ENCODE results near the gene ACVRL1. TPM values are rescaled to one million over a fixed set of nuclear protein-coding genes. Genes with fewer than 3 reads are reported as not detected.

Gene ACVRL1
- total and polyA plus RNA-seq, 2 experiments from 2014 or later = 1.4 to 4.6 TPM

DNA sequence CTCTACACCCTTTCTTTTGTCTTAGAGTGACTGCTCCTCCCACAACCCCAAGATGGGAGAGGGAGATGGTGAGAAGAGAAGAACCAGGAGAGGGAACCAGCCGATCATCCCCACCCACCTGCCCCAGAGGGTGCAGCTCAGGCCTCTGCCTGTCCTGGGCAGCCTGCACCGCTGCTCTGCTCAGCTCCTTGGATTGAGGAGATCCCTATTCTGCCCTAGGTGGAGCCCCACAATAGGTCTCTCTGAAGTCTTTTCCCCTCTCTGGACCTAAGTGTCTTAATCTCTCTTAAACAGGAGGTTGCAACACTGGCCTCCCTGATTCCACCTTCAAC, 17.2 kb upstream of the ACVRL1 start:
- H3K27me3 ChIP-seq = no peaks in the 10 kb centered on the region
- no peak overlapping the region for H3K4me2 ChIP-seq
- no peak for DNase-seq (ENCODE audit: low spot score)
- no peaks in the 10 kb centered on the region for H3K9me3 ChIP-seq (ENCODE audit: low read depth)
- H3K4me3 ChIP-seq = no peak overlapping the region
- WGBS (ENCODE audit: low lambda C conversion rate, missing lambda C conversion rate) = 96% methylated on average over 2 of the region's 2 CpGs
- H3K9me2 ChIP-seq (replicated peaks; ENCODE audit: insufficient read depth) = no peaks in the 10 kb centered on the region
- TF ChIP-seq EZH2phosphoT487 (IDR thresholded peaks at IDR 0.05; ENCODE audit: low read depth, severe bottlenecking, unreplicated experiment) (no peak), EZH2 (IDR thresholded peaks at IDR 0.05; ENCODE audit: borderline replicate concordance) (no peak)
- TF ChIP-seq, protein P1, sequence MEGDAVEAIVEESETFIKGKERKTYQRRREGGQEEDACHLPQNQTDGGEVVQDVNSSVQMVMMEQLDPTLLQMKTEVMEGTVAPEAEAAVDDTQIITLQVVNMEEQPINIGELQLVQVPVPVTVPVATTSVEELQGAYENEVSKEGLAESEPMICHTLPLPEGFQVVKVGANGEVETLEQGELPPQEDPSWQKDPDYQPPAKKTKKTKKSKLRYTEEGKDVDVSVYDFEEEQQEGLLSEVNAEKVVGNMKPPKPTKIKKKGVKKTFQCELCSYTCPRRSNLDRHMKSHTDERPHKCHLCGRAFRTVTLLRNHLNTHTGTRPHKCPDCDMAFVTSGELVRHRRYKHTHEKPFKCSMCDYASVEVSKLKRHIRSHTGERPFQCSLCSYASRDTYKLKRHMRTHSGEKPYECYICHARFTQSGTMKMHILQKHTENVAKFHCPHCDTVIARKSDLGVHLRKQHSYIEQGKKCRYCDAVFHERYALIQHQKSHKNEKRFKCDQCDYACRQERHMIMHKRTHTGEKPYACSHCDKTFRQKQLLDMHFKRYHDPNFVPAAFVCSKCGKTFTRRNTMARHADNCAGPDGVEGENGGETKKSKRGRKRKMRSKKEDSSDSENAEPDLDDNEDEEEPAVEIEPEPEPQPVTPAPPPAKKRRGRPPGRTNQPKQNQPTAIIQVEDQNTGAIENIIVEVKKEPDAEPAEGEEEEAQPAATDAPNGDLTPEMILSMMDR (IDR thresholded peaks at IDR 0.05; ENCODE audit: poor library complexity) = no peak
- H2AFZ ChIP-seq = no peak overlapping the region
- no peak overlapping the region for H3K27ac ChIP-seq
- no peaks in the 10 kb centered on the region for H3K4me1 ChIP-seq (ENCODE audit: insufficient read depth)
- no peaks in the 10 kb centered on the region for H3K36me3 ChIP-seq (replicated peaks; ENCODE audit: insufficient read depth, low read depth)
- no peaks in the 10 kb centered on the region for H4K20me1 ChIP-seq (ENCODE audit: insufficient read depth, poor library complexity, severe bottlenecking)
- H3K79me2 ChIP-seq = no peaks in the 10 kb centered on the region

DNA sequence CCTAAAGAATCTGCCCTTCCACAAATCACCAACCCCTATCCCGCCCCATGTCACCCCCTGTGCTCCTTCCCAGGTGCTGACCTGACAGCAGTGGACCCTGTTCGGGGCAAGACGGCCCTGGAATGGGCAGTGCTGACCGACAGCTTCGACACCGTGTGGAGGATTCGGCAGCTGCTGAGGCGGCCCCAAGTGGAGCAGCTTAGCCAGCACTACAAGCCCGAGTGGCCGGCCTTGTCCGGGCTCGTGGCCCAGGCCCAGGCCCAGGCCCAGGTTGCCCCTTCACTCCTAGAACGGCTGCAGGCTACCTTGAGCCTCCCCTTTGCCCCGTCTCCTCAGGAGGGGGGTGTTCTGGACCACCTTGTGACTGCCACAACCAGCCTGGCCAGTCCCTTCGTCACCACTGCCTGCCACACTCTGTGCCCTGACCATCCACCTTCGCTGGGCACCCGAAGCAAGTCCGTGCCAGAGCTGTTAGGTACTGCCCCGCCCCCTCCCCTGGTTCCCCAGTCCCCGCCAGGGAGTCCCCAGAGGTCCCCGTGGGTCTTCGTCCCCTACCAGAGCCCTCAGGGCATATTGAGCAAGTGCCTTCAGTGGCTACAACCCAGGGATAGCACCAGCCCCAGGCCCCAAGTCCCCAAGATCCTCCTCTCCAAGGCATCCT, 16.7 kb upstream of the ACVRL1 start:
- no peak overlapping the region for H2AFZ ChIP-seq
- no peak for TF ChIP-seq EZH2phosphoT487 (IDR thresholded peaks at IDR 0.05; ENCODE audit: low read depth, severe bottlenecking, unreplicated experiment)
- TF ChIP-seq, protein P1 (IDR thresholded peaks at IDR 0.05; ENCODE audit: poor library complexity) = no peak
- TF ChIP-seq EZH2 (IDR thresholded peaks at IDR 0.05; ENCODE audit: borderline replicate concordance) = no peak
- no peak for DNase-seq (ENCODE audit: low spot score)

DNA sequence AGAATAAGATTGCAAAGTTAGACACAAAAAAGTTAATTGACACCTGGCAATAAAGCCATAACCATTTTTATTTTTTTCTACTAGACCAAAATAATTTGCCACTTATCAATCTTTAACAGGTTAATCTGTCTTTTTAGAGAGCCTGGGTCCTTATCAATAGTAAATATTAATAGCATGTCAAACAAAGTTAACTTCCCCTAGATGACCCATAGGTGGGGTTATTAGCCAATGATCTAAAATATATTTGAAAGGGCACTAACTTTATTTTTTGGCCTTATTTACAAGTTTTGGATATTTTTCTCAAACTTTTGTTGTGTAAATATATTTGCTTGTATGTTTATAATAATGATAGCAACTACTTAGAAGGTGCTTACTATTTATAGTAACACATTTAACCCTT, 15.5 kb upstream of the ACVRL1 start:
- no peaks in the 10 kb centered on the region for H3K9me3 ChIP-seq (ENCODE audit: low read depth)
- TF ChIP-seq EZH2phosphoT487 (IDR thresholded peaks at IDR 0.05; ENCODE audit: low read depth, severe bottlenecking, unreplicated experiment) = no peak
- TF ChIP-seq, protein P1 (IDR thresholded peaks at IDR 0.05; ENCODE audit: poor library complexity) = peak; percentile 47
- no peak for TF ChIP-seq EZH2 (IDR thresholded peaks at IDR 0.05; ENCODE audit: borderline replicate concordance)
- no peak overlapping the region for H3K4me2 ChIP-seq
- peaks cover 3% of the 10 kb centered on the region for H3K4me1 ChIP-seq (ENCODE audit: insufficient read depth)
- no peaks in the 10 kb centered on the region for H3K9me2 ChIP-seq (replicated peaks; ENCODE audit: insufficient read depth)
- no peaks in the 10 kb centered on the region for H3K79me2 ChIP-seq
- no peaks in the 10 kb centered on the region for H3K36me3 ChIP-seq (replicated peaks; ENCODE audit: insufficient read depth, low read depth)
- H3K27me3 ChIP-seq = no peaks in the 10 kb centered on the region
- no peak overlapping the region for H3K27ac ChIP-seq
- H2AFZ ChIP-seq = no peak overlapping the region
- no peak for DNase-seq (ENCODE audit: low spot score)
- H3K4me3 ChIP-seq = no peak overlapping the region
- H4K20me1 ChIP-seq (ENCODE audit: insufficient read depth, poor library complexity, severe bottlenecking) = no peaks in the 10 kb centered on the region

More for the DNA sequence above, 16.7 kb upstream of the ACVRL1 start:
- WGBS (ENCODE audit: low lambda C conversion rate, missing lambda C conversion rate) = 90% methylated on average over 16 of the region's 22 CpGs
- no peaks in the 10 kb centered on the region for H4K20me1 ChIP-seq (ENCODE audit: insufficient read depth, poor library complexity, severe bottlenecking)
- H3K4me1 ChIP-seq (ENCODE audit: insufficient read depth) = peaks cover 3% of the 10 kb centered on the region
- no peak overlapping the region for H3K4me2 ChIP-seq
- no peaks in the 10 kb centered on the region for H3K27me3 ChIP-seq
- no peaks in the 10 kb centered on the region for H3K9me2 ChIP-seq (replicated peaks; ENCODE audit: insufficient read depth)
- no peaks in the 10 kb centered on the region for H3K9me3 ChIP-seq (ENCODE audit: low read depth)
- no peak overlapping the region for H3K4me3 ChIP-seq
- H3K27ac ChIP-seq = no peak overlapping the region
- no peaks in the 10 kb centered on the region for H3K79me2 ChIP-seq
- H3K36me3 ChIP-seq (replicated peaks; ENCODE audit: insufficient read depth, low read depth) = no peaks in the 10 kb centered on the region
